ENCODE measurements around the gene SPATS2.
A peak's percentile ranks its signal among the peaks of the same experiment; 100 is the strongest.

SPATS2 gene

DNA sequence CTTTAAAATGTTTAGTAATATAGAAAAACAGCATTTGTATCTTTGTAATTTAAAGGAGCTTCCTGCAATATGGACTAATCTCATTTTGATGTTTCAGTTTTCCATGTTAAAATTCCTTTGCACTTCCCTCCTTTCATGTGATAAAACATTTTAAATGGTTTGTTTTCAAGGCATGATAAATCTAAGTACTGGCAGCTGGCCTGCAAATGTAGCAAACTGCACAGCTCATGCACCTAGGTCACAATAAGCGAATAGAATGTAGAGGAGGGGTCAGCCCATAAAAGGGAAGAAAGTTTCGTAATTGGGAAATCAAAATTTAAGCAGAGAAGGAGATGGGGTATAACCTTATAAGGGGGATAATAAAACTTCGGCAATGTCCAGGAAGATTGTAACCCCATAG lies 91.6 kb downstream of the SPATS2 start:
- DNase-seq: no peak

GRCh38 chr12:49461221-49461620 lies 94.0 kb downstream of the SPATS2 start:
- DNase-seq: no peak

GRCh38 chr12:49462083-49462744 lies 95.0 kb downstream of the SPATS2 start:
- peak in 12 of 56 donors; percentile 1 to 43 (median 6) for DNase-seq

- DNase-seq: no peak
Measured at GRCh38 chr12:49465132-49465531, 97.9 kb downstream of the SPATS2 start.

DNA sequence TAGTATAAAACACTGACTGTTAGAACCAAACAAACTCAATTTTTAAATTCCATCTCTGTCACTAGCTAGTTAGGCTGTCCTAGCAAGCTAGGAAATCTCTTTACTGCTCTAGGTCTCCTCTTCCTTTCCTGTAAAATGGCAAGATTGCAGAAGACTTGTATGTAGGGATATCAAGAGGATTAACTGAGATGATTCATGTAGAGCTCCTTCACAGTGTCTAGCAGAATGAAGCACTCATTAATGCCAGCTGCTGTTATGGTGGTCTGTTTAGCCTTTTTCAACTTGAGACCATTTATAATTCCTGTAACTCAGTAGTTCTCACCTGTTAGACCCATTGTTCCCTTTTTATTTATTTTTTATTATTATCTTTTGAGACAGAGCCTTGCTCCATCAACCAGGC lies 103.7 kb downstream of the SPATS2 start:
- DNase-seq: no peak

DNA sequence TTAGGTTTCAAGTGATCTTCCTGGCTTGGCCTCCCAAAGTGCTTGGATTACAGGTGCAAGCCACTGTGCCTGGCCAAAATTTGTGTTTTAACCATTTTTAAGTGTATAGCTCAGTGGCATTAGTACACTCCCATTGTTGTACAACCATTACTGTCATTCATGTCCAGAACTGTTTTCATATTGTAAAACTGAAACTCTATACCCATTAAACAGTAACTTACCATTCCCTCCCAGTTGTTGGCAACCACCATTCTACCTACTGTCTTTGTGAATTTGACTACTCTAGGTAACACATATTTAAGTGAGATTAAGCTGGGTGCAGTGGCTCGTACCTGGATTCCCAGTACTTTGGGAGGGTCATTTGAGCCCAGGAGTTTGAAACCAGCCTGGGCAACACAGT lies 104.3 kb downstream of the SPATS2 start:
- no peak for DNase-seq

GRCh38 chr12:49476091-49476490 lies 108.8 kb downstream of the SPATS2 start:
- DNase-seq: no peak

DNA sequence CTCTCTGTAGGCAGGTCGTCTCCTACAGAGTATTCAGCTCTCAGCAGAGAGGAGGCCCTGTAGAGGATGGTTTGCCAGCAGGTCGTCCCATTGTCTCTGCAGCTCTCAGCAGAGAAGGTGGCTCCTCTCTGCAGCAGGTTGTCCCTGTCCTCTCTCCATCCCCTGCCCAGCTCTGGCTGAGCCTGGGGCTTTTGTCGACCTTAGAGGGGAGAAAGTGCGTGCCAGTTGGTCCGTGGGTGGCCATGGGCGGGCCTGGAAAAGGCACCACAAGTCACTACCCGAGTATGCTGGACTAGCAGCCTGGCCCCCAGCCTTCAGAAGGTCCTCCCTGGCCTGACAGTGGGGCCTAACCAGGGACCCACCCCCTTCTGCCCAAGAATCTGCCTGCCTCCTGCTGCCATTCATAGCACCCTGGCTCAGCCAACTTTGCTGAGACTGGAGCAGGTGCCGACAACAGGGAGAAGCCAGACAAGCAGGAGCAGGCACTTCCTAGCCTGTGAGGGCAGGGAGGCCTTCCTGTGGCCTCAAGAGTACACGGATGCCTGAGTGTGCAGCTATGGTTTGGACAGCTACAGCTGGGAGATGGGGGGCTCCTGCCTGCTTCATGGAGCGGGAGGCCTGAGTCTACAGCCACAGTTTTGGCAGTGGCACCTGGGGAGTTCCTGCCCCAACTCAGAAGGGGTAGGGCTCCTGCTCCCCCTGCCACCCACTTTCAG lies 111.8 kb downstream of the SPATS2 start:
- no peak for DNase-seq

GRCh38 chr12:49482095-49483051 lies 115.1 kb downstream of the SPATS2 start:
- no peak for DNase-seq

- DNase-seq: no peak
Measured at GRCh38 chr12:49483619-49484018, 116.4 kb downstream of the SPATS2 start.

GRCh38 chr12:49487605-49488004 lies 120.3 kb downstream of the SPATS2 start:
- no peak for DNase-seq

GRCh38 chr12:49489154-49489553 lies 121.9 kb downstream of the SPATS2 start:
- no peak for DNase-seq

GRCh38 chr12:49489720-49490119 lies 122.5 kb downstream of the SPATS2 start:
- DNase-seq: no peak

DNA sequence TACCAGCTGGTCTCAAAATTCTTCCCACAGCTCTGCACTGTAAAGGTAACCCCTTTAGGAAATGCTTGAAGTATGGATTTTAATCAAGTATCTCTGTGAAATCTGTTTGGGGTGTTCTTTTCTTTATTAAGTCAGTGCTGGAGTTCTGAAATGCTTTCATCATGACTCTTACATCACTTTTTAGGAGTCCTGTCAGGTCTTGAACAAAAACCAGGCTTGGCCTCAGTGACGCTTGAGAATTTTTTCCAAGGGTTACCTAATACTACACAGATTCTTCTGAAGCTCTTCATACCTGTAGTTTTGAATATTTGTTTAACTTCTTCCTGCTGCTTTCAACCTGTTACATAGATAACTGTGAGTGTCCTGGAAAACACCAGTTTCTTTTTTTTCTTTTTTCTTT lies 124.6 kb downstream of the SPATS2 start:
- DNase-seq: no peak

DNA sequence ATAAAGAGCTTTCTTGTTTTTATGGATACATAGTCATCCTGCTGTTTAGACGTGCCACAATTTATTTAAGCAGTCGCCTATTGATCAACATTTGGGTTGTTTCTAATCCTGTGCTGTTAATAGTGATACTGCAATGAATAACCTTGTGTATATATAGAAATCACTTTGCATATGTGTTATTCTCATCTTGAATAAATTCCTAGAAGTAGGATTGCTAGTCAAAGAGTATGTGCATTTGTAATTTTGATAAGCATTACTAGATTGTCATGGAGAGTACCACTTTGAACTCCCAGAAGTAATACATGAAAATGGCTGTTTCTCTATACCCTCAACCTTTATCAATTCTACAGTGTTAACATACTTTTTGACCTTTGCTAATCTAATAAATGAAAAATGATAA lies 126.6 kb downstream of the SPATS2 start:
- no peak for DNase-seq

DNA sequence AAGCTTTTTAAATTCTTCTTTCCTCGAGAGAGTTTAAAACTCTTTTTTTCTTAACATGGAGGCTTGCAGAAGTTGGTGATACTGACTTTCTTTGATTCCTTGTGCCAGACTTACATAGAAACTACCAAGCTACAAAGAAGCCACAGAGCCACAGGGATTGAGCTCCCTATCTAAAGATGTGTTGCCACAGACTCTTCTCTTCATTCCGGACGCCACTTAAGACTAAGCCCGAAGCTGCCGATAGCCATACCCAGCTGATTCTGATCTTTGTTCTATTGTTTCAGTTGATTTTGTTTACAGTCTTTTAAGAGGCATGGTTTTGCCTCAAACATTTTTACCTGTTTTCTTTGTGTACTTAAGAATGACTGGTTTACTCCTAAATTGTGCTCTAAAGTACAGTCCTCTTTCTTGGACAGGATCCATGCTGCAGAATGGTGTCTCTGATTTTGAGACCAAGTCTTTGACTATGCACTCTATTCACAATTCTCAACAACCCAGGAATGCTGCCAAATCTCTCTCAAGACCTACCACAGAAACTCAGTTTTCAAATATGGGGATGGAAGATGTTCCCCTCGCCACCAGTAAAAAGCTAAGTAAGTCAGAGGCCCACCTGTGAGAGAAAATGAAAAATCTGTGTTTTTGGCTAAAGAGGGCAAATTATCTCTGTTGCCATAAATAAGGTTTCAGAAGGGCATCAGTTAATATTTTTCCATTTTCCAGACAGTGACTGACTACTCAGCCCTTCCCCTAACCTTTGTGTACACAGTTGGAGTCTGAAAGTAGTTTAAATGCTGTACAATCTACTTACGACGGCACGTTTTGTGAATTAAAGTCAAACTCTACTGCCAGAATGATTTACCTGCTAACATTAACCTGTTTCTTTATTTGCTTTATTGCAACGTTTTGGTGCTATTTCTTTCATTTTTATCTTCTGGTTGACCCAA lies 129.4 kb downstream of the SPATS2 start:
- DNase-seq: peak in 1 of 56 donors; percentile 6

GRCh38 chr12:49501895-49502294 lies 134.6 kb downstream of the SPATS2 start:
- DNase-seq: no peak

DNA sequence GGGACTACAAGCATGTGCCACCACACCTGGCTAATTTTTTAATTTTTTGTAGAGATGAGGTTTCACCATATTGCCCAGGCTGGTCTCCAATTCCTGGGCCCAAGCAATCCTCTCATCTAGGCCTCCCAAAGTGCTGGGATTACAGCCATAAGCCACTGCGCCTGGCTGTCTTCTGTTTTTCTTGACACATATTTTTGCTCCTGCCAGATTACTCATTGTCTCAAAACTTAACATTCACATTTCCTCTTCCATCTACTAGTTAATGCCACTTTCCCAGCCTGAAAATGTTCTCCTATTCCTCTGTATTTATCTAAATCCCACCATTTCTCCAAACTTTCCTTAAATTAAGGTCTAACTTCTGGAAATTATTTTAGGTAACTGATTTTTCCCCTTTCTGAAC lies 135.3 kb downstream of the SPATS2 start:
- no peak for DNase-seq

DNA sequence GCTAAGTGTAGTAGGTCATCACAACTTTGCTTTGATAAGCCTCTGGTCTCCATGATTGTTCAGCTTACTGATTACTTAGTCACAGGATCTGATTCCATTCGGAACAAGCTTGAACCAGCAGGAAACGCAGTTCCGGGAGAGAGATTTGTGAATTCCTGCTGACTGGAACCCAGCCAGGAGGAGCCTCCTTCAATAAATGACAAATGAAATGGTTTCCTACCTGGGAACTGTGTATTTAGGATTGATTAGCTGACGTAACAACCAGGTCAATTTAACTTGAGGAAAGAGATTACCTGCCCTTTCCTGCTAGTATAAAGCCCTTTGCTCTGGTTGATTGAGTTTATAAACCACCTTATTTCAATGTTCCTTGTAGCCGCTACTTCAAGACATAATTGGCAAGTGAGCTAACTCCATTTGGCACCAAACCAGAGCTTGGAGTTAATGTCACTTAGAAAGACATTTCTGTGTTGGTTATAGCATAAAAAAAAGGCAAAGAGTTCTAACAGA lies 136.5 kb downstream of the SPATS2 start:
- DNase-seq: no peak

DNA sequence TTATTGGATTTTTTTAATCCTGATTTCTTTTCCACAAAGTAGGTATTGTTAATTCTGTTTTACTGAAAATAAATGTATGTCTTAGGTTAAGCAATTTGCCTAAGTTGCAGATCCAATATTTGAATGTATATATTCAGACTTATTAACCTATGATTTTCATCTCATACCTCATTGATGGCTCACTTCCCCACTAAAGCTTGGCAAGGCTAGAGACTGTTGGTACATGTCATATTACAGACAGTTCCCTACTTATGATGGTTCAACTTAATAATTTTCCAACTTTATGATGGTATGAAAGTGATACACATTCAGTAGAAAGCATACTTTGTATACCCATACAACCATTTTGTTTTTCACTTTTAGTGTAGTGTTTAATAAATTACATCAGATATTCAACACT lies 138.4 kb downstream of the SPATS2 start:
- DNase-seq: no peak

GRCh38 chr12:49507139-49507538 lies 139.9 kb downstream of the SPATS2 start:
- DNase-seq: no peak

All from amygdala (tissue), 56 donors.